Kidney (tissue), 14 donors: ENCODE measurements around the gene TGFBR3. TPM values are rescaled to one million over a fixed set of nuclear protein-coding genes. Genes with fewer than 3 reads are reported as not detected.

Experiments
- DNase-seq, 5 donors: peaks; one replicate each; pipeline ENCODE4 v3.0.0-alpha.2; 2013 to 2020
- FAIRE-seq: peaks from 2 replicates; lab custom pipeline; 2012; peaks lifted over from hg19 to GRCh38; lab: Jason Lieb, UNC
- H3K27ac ChIP-seq, 2 donors: one replicate each; pipeline ENCODE4 v1.7.0; 2013; ENCODE audit warnings: low read depth in 2 of 2, low read length in 2 of 2, inconsistent platforms in 1 of 2
- H3K27me3 ChIP-seq: one replicate; pipeline ENCODE4 v1.7.1; 2013; ENCODE audit warnings: low read length, inconsistent platforms; ENCODE audit not compliant: control insufficient read depth, insufficient read depth
- H3K36me3 ChIP-seq, 3 donors: one replicate each; pipeline versions ENCODE4 v1.7.0 to v1.7.1; 2013; ENCODE audit warnings: low read length in 3 of 3, control low read depth in 1 of 3, inconsistent platforms in 1 of 3; ENCODE audit not compliant: insufficient read depth in 3 of 3, control insufficient read depth in 2 of 3
- H3K4me1 ChIP-seq, 3 donors: one replicate each; pipeline versions ENCODE4 v1.7.0 to v1.7.1; 2013; ENCODE audit warnings: low read length in 3 of 3, inconsistent platforms in 1 of 3, low read depth in 1 of 3; ENCODE audit not compliant: control insufficient read depth in 2 of 3, insufficient read depth in 2 of 3
- H3K4me3 ChIP-seq, 3 donors: one replicate each; pipeline versions ENCODE4 v1.7.0 to v1.8.1; 2013; ENCODE audit warnings: low read length in 3 of 3, control low read depth in 1 of 3, inconsistent platforms in 1 of 3
- H3K9ac ChIP-seq, 3 donors: one replicate each; pipeline versions ENCODE4 v1.7.0 to v1.7.1; 2013; ENCODE audit warnings: low read length in 3 of 3, control low read depth in 1 of 3, inconsistent platforms in 1 of 3
- H3K9me3 ChIP-seq, 3 donors: one replicate each; pipeline versions ENCODE4 v1.7.0 to v1.7.1; 2013; ENCODE audit warnings: low read length in 3 of 3, control low read depth in 1 of 3, inconsistent platforms in 1 of 3; ENCODE audit not compliant: control insufficient read depth in 2 of 3, insufficient read depth in 1 of 3
- intact Hi-C: fragments of 100-400 bp; cut with DNase I; formaldehyde crosslinking; loops from one replicate; pipeline ENCODE4 v1.11.1; 2022
- polyA plus RNA-seq: library from polyadenylated mRNA; stranded (reverse); fragments of 350-450 nt; fragmentation: Illumina TruSeq; extraction: RNeasy Lipid Tissue Mini Kit (QIAGEN cat#74804); gene quantifications from one replicate; pipeline ENCODE4 v1.2.3, GENCODE V29; 2014; ENCODE audit warnings: low read depth, low replicate concordance; ENCODE audit not compliant: insufficient read depth
- total RNA-seq: library from RNA; stranded (reverse); fragmentation: NEBNext Ultra II Directional; extraction: Animal tissue kit (Norgen Biotek cat#: 25700); gene quantifications from one replicate; pipeline ENCODE4 v1.2.1, GENCODE V29; 2021
- TF ChIP-seq, protein P1 (sequence below): IDR thresholded peaks from 3 replicates; pipeline ENCODE4 v1.5.1; 2012; ENCODE audit warnings: mild to moderate bottlenecking, moderate library complexity, borderline replicate concordance; ENCODE audit not compliant: insufficient read depth; ENCODE audit errors: extremely low read depth
- donor health status: control.
- donor health status: control.
- donor health status: control.
- donor health status: control.
- donor health status: control.
- donor health status: DM: yes; HTN: yes; CAD: no.
- donor health status: Normal renal cell carcinoma (clear cell type).

Gene TGFBR3
- total and polyA plus RNA-seq, 2 donors from 2014 or later, result 15.8 to 57.9 TPM

DNA sequence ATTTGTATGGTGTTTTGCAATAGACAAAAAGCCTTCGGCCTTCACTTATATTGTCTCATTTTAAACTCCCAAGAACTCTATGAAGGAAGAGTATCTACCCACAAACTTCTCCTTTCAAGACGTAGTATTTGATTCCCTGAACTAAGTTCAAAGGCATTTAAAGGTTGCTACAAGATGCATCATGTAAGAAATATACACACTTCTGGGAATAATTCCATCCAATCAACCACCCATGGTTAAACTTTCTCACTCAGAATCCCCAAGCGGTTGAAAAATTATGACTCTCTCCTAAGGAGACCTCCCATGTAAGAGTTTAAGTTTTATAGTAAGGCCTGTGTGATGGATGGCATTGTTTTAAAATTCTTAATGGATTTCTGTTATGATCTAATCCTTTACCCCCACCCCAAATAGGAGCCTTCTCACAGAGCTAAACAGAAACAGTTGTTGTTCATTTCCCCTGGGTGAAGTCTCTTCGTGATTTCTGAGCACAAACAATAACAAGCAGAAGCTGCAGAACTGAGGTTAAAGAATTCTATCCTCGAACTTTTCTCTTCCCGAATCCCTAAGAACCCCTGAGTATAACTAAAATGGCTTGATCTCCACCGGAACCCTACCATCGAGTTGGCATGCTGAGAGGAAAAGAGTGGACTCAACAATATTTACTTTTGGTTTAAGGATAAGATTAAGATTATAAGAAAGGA lies 185.0 kb downstream of the TGFBR3 start:
- Histone ChIP-seq H3K9ac (no peak overlapping the region), H3K4me3 (no peak overlapping the region), H3K36me3 (peaks cover 0 to 7% (median 0%) of the 10 kb centered on the region in 3 donors), H3K4me1 (no peaks in the 10 kb centered on the region), H3K9me3 (no peaks in the 10 kb centered on the region), H3K27ac (no peak overlapping the region), H3K27me3 (no peaks in the 10 kb centered on the region)
- TF ChIP-seq, protein P1, sequence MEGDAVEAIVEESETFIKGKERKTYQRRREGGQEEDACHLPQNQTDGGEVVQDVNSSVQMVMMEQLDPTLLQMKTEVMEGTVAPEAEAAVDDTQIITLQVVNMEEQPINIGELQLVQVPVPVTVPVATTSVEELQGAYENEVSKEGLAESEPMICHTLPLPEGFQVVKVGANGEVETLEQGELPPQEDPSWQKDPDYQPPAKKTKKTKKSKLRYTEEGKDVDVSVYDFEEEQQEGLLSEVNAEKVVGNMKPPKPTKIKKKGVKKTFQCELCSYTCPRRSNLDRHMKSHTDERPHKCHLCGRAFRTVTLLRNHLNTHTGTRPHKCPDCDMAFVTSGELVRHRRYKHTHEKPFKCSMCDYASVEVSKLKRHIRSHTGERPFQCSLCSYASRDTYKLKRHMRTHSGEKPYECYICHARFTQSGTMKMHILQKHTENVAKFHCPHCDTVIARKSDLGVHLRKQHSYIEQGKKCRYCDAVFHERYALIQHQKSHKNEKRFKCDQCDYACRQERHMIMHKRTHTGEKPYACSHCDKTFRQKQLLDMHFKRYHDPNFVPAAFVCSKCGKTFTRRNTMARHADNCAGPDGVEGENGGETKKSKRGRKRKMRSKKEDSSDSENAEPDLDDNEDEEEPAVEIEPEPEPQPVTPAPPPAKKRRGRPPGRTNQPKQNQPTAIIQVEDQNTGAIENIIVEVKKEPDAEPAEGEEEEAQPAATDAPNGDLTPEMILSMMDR, result no peak
- intact Hi-C loops, result no loop called here
- FAIRE-seq (no peak), DNase-seq (peak in 1 of 5 donors; percentile 49)

- no peak for DNase-seq
- intact Hi-C loops, result no loop called here
- peaks cover 0 to 11% (median 0%) of the 10 kb centered on the region in 3 donors for H3K36me3 ChIP-seq
- H3K4me3 ChIP-seq, result no peak overlapping the region
- FAIRE-seq, result no peak
- no peaks in the 10 kb centered on the region for H3K4me1 ChIP-seq
- H3K27ac ChIP-seq, result no peak overlapping the region
- H3K9ac ChIP-seq, result no peak overlapping the region
- TF ChIP-seq, protein P1, result no peak
- no peaks in the 10 kb centered on the region for H3K27me3 ChIP-seq
- no peaks in the 10 kb centered on the region for H3K9me3 ChIP-seq
Measured at GRCh38 chr1:91700332-91700731, 185.6 kb downstream of the TGFBR3 start.

DNA sequence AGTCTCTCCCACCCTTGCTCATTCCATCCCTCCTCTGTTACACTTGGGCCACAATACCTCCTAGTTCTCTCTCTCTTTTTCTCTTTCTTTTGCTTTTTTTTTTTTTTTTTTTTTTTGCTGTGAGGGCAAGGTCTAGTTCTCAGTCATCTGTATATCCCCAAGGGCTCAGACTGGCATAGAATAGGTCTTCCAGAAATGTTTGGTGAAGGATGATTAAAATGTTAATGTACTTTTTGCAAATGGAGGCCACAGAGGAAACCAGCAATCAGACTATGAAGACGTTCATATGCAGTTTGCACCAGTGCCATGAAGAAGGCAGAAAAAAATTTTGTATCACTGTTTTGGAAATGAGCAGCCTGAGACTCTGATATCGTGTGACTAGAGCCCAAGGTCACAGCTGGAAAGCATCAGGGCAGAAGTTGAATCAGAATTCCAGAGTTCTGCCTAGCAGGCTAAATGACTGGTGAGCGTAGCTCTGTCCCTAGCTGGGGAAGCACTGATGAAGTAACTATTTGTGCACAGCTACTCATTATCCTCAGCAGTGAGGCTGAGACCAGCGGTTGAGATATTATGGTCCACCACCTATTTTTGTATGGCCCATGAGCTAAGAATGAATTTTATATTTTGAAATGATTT lies 186.5 kb downstream of the TGFBR3 start:
- H3K9me3 ChIP-seq, result no peaks in the 10 kb centered on the region
- H3K27ac ChIP-seq, result no peak overlapping the region
- no peak overlapping the region for H3K4me3 ChIP-seq
- no peak overlapping the region for H3K9ac ChIP-seq
- intact Hi-C loops, result no loop called here
- no peaks in the 10 kb centered on the region for H3K27me3 ChIP-seq
- FAIRE-seq (no peak), DNase-seq (peak in 2 of 5 donors; percentile 33 to 62)
- H3K4me1 ChIP-seq, result no peaks in the 10 kb centered on the region
- TF ChIP-seq, protein P1, result no peak
- H3K36me3 ChIP-seq, result peaks cover 0 to 13% (median 0%) of the 10 kb centered on the region in 3 donors
